NCI-H1694 treated with DMSO at 0.1 percent for 48 hours (cell line): ENCODE measurements around the gene CYTL1.
"Not testable (repeated sequence)": the region's sequence is repeated elsewhere in the genome, so short reads cannot be mapped to it uniquely, and the experiment has no call there.

Source experiments
- DNase-seq: peaks from one replicate; lab custom pipeline; 2025; lab: John Stamatoyannopoulos, UW

CYTL1 gene, protein sequence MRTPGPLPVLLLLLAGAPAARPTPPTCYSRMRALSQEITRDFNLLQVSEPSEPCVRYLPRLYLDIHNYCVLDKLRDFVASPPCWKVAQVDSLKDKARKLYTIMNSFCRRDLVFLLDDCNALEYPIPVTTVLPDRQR

DNA sequence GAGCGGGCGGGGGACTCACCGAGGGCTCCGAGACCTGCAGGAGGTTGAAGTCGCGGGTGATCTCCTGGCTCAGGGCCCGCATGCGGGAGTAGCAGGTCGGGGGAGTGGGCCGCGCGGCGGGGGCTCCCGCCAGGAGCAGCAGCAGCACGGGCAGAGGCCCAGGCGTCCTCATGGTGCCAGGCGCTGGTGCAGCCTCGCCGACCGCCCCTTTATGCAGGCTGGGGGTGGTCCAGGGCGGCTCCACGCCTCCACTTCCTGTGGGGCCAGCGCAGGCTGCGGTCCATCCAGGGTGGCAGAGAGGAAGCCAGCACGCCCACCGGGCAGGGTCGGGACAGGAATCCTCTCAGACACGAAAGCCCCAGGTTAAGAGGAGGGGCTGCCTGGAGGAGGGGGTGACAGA is at the start of gene CYTL1:
Gene CYTL1, minus strand, starts transcription at position 185 of the 400 bp plus-strand sequence. Its CDS starts 13 bp downstream, at position 172.
- no peak for DNase-seq

DNA sequence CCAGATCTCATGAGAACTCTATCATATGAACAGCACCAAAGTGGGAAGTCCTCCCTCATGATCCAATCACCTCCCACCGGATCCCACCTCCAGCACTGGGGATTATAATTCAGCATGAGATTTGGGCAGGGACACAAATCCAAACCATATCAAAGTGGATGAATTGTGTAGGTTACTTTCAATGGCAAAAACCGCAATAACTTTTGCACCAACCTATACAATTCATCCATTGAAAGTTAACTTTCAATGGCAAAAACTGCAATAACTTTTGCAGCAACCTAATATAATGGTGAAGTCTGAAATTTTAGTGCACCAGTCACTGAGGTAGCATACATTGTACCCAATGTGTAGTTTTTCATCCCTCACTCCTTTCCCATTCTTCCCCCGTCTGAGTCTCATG is 48.6 kb upstream of the CYTL1 start:
- no peak for DNase-seq

DNA sequence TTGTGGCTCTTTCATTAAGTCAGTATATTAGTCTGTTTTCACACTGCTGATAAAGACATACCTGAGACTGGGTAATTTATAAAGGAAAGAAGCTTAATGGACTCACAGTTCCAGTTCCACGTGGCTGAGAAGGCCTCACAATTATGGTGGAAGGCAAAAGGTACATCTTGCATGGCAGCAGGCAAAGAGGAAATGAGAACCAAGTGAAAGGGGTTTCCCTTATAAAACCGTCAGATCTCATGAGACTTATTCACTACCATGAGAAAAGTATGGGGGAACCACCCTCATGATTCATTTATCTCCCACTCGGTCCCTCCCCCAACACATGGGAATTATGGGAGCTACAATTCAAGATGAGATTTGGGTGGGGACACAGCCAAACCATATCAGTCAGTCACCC is 47.7 kb upstream of the CYTL1 start:
- DNase-seq = not testable (repeated sequence)

DNA sequence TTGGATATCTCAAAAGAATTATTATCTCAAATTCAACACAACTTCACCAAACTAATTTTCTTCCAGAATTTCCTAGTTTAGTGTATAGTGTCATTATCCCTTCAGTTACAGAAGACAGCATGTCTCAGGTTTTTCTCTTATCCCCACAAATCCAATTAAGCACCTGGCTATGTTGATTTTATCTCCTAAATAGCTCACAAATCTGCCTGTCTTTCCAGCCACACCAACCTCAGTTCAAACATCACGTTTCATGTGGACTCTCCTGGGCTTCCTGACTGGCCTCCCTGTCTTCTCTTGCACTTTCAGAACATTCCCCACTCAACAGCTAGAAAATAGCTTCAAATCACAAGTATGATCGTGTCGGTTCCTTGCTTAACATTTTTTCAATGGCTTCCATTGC is 46.8 kb upstream of the CYTL1 start:
- DNase-seq = no peak

DNA sequence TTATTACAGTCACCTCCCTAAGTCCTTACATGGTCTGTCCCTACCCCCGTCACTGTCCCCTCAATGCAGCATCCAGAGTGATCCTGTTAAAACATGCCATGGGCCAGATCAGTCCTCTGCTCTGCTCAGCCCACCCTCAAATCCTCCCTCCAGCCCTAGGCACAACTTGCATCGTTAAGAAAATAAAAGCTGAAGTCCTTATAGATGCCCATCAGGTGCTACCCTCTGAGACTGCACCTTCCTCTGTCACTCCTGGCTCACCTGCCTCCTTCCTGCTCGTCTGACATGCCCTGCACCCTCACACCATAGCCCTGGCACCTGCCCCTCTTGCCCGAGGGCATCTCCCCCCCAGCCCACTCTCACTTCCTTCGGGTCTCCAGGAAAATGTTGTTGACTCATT is 36.2 kb upstream of the CYTL1 start:
- no peak for DNase-seq

DNA sequence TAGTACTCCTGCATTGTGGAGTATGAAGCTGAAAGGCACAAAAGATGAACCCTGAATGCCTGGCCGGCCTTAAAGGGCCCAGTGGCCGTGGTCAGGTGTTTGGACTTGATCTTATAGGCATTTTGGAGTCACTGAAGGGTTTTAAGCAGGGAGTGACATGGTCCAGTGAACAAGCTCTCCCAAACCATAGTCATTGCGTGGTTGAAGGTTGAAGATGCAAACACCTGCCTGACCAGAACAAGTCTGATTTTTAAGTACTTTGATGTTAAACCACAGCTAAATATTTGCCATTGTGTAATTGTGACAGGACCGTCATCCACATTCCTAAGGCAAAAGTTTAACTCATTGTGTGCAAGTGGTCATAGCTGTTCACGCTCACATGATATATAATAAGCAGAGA is 35.3 kb upstream of the CYTL1 start:
- DNase-seq = no peak

DNA sequence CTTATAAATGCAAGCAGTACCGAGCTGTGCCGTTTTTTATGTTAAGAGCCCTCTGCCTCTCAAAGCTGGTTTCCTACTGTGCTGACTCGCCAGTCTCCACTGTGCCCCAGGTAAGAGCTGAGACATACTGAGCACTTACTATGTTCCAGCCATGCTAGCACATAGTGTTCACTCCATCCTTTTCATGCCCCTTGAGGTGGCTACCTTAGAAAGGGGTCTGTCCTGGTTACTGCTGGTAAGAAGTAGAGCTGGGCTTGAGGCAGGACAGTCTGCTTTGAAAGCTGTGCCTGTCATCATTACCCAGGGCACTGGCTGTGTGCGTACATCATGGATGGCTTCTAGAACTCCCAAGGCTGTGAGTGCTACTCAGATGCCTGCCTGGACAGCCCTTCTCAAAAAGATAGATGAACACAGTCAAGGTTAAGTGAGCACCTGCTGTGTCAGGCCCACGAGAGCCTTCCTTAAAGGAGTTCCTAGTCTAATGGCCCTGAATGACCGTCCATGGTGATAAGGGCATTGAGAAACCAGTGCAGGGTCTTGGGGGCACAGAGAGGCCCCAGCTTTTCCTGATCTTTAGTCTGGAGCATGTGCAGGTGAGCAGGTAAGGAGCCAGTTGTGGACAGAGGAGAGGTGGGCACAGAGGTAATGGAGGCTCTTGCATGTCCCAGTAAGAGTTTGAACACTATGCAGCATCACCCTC is 33.6 kb upstream of the CYTL1 start:
- no peak for DNase-seq

DNA sequence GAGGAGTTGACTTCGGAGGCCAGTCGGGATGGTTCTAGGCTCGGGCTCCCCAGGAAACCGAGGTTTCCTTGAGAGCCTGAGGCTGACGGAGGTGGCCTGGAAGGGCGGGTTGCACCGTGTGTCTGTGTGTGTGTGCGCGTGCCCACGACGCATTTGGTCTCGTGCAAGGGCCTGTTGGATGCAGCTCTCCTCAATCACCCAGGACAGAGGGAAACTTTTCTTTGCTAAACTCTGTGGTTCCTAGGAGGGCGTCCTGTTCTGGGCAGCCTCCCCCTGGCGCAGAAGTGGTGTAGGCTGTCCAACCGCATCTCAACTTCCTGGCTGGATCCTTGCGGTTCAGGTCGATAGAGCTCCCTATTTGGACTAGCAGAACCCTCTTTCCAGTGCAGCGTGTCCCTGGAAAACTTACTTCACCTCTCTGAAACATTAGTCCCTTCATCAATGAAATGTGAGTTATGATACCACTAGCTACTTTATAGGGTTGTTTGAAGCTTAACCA is 33.0 kb upstream of the CYTL1 start:
- DNase-seq = no peak

DNA sequence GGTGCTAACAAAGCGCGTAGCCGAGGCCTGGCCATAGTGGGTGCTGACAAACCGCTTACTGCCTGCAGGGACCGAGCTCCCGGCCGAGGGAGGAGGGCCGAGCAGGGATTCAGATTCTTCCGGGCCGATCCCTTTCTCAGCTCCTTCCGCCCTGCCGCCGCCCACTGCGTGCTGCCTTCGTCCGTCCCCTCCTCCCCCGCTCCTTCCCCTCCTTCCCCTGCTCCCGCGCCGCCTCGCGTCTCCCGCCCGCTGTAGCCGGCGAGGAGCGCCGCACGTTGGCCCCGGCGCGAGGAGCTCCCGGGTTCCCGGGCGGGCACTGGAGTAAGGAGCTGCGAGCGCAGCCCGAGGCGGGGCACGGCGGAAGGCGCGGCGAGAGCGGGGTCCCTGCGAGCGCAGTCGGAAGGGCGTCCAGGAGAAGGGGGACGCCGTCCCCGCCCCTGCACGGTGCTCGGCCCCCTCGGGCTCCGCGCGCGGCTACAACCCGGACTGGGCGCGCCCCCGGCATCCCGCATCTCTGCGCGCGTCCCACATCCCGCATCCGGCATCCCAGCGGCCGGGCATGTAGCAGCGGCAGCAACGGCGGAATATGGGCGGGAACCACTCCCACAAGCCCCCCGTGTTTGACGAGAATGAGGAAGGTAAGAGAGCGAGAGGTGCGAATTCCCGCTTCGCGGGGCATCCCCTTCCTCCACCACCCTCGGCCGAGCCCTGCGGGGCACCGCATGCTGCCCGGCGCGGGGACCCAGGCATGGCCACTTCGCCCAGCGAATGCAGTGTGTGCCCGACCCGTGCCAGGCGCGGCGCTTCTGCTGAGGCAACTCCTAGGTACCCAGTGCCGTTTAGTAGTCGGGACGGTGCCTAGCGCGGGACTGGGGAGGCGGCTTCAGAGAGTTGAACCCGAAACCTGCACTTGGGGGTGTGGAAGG is 32.3 kb upstream of the CYTL1 start, which contains the start of gene STK32B:
Gene STK32B, plus strand, starts transcription at position 203 of the 926 bp plus-strand sequence.
- no peak for DNase-seq

DNA sequence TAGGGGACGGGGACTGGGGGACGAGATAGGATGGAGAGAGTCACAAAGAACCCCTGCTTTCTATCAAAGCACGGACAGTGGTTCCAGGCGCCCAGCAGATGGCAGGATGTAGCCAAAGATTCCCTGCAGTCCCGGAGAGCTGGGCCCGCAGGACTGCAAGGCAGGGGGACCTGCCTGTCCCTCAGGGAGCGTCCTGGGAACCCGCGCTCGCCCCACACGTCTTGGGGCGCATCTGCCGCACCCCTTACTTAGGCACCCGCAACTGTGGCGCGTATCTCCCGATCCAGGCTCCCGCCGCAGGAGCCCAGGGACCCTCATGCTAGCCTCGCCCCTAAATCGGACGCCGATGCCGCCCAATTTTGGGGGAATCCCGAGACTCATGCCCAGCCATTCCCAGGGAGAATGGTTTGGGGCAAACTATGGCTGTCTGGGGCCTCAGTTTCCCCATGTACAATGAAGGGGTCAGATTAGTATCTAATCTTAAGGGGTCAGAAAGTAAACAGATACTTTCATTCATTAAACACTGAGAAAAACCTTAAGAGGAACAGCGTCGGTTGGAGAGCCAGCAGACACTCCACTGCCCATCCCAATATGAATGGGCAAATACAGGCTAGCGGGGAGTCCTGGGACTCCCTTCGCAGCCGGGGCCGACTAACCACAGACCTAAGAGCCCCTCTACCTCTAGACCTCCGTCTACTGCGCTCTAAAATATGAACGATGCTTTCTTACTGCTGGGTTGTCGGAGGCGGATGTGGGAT is 31.4 kb upstream of the CYTL1 start:
- peak; percentile 23 for DNase-seq

DNA sequence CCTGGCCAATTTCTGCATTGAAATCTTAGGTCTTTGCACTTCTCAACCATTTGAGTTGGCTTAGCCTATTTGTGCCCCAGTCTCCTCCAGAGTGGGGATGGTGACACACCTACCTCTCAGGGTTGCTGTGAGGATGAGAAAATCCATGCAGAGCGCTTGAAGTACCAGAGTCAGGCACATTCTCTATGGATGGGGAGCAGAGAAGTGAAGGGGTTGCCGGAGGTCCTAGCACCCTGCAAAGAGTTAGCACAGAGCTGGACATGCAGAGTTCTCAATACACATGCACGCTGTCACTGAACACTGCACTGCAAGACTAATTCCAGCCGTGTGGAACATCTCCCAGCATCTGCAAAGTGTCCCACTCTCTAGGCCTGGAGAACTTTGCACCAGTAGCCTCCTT is 29.5 kb upstream of the CYTL1 start:
- DNase-seq = no peak

DNA sequence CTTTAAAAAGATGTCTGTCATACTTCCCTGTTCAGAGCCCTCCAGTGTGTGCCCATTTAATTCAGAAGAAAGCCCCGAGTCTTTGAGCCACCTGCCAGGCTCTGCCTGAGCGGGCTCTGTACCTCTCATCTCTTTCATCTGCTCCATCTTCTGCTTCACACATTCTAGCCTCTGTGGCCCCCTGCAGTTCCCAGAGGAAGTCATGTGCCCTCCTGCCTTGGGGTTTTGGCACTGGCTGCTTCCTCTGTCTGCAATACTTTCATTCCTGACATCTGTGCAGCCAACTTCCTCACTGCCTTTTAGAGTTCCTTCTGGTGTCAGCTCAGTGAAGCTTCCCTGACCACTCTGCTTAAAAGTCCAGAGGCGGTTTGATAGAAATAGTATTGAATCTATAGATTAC is 25.8 kb upstream of the CYTL1 start:
- DNase-seq = no peak

DNA sequence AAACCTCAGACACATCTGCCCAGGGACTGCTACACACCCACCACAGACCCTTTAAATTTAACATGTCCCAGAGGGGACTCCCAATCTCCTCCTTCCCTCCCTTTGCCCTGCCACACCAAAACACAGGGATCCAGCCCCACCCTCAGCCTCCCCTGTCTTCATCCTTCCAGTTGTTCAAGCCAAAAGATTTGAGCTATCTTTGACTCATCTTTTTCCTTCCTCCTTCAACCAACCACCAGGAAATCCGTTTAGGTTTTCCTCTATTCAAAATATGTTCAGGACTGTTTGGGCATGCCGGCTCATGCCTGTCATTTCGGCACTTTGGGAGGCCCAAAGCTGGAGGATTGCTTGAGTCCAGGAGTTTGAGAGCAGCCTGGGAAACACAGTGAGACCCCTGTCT is 25.1 kb upstream of the CYTL1 start:
- no peak for DNase-seq

DNA sequence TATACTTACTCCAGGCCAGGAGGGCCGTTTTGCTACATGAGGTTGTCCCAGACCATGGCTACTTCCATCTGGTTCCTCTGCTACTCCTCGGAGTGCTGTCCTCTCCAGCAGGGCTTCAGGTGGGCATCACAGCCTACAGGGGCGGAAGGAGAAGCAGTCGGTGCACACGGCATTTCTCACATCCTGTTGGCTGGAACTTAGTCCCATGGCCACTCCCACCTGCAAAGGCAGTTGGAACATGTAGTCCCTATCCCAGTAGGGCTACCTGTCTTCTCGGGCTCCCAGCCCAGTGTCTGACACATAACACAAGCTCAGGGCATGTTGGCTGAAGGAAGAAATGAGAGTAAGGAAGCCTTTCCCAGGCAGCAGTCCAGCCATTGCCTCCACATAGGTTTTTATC is 24.3 kb upstream of the CYTL1 start:
- no peak for DNase-seq

DNA sequence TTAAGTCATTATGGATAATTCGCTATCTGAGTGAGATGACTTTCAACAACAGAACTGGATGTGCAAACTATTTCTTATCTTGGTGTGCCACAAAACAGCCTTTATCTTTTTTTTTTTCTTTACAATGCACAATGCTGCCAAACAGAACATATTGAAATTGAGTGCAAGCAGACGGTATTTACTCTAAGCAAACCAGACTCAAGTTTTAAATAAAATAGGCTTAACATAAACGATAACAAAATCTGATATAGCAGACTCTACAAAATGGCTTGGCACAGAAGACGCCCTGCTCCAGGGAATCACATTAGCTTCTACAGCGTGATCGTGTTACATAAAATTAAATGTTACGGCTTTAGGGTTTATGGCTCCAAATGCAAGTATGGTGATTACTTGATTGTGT is 22.4 kb upstream of the CYTL1 start:
- no peak for DNase-seq

DNA sequence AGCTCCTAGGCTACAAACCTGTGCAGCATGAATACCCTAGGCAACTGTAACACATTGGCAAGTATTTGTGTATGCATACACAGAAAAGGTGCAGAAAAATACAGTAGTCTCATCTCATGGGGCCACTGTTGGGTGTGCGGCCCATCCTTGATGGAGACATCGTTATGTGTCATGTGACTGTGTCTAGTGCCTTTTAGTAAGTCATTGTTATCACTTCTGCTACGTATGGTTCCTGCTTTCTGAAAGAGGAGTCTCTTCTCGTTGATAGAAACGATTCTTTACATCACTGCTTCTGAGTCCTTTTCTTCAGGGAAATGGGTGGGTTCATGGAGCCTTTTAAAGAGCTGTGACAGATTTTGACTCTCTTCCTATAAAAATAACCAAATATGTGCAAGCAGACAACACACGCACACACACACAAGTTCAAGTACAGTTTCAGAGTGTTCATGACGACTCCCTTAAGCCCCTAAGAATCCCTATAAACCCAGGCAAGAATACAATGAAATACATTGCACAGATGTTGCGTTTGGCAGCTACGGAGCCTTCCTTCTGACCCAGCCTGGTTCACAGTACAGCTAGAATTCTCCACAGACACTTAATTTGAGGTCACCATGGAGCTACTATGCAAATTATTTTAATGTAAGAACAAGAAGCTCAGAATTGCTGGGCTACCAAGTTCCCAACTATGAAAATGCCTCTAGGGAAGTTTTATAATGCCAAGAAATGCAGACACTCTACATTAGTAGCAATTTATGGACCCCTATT is 21.8 kb upstream of the CYTL1 start:
- no peak for DNase-seq

DNA sequence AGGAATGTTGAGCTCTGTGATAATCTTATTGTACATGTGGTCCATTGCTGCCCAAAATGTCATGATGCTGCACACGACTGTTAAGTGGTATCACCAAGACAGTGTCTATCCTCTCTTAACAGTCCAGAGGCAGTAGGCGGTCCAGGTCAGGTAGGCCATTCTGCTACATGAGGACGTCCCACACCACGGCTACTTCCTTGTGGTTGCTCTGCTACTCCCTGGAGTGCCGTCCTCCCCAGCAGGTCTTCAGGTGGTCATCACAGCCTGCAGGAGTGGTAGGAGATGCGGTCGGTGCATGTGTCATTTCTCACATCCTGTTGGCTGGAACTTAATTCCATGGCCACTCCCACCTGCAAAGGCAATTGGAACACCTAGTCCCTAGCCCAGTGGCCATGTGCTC is 20.5 kb upstream of the CYTL1 start:
- DNase-seq = no peak

DNA sequence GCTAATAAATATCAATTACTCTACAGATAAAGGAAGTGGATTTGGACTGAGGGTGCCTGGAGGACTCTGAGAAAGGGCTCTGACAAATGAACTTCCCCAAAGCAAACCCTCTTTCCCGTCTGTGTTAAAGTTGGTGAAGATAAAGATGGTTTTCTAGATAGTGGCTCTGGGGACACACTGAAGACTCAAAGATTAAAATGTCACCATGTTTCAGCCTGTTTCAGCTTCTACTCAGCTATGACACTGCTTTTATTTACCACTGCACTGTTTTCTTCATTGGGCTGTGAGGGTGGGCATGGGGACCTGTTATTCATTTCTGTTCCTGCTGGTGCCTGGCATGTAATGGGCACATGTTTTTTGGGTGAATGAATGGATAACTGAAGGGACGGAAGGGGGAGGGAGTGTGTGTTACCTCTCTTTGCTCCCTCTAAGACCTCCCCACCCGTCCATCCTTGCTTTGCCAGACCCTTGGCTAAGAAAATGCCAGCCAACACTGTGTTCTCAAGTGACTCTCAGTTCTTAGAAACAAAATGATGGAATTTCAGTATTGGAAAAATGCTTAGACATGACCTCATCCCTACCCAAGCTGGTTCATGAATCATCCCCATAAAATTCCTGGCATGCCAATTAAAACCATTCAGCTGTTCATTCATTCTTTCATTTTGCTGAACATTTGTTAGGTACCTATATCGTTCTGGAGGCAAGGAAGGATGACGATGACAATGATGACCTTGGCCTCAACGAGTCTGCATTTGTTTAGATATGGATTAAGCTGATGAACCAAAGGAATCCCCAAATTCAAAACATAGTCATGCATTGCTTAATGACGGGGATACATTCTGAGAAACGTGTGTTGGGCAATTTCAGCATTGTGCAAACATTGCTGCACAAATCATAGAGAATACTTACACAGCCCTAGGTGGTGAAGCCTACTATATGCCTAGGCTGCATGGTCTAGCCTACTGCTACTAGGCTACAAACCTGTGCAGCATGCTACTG is 18.6 kb upstream of the CYTL1 start:
- no peak for DNase-seq

DNA sequence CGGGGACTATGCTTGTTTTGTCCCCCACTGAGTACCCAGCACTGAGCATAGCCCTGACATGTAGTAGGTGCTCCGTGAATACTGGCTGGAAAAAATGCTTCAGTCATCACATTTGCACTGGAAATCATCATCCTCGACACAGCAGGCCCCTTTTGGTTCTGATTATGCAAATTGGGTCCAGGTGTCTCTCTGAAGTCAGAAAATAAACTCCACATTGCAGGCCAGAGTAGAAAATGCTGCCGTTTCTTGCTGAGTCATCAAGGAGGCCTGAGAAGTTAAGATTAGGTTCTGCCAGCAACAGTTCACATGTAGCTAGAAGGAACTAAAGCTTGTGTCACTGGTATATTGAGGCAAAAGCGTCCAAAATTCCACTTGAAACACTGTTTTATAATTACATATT is 17.0 kb upstream of the CYTL1 start:
- no peak for DNase-seq

DNA sequence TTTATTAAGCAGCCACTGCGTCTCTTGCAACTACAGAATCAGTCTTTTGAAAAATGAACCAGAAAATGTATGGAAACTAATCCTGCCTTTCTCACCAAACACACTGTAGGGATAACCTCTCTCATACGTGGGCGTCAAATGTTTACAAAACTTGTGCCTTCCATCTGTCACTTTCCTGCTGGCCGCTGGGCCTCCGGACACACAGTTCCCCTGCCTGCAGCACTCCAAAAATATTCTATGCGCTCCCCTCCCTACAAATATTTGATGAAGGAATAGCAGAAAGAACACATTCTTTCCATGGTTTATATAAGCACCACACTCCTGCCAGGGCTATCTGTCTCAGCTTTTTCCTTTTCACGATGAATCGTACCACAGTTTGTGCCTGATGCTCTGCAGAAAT is 14.9 kb upstream of the CYTL1 start:
- DNase-seq = no peak
